ENCODE results near the gene ZNF662. TPM values are rescaled to one million over a fixed set of nuclear protein-coding genes. Genes with fewer than 3 reads are reported as not detected.

The ZNF662 gene
- total and polyA plus RNA-seq, 2 of the 8 experiments (the other 6 are each of a cell fraction or from before 2014, with no cell fraction given): 0.03 TPM; not detected in 1

DNA sequence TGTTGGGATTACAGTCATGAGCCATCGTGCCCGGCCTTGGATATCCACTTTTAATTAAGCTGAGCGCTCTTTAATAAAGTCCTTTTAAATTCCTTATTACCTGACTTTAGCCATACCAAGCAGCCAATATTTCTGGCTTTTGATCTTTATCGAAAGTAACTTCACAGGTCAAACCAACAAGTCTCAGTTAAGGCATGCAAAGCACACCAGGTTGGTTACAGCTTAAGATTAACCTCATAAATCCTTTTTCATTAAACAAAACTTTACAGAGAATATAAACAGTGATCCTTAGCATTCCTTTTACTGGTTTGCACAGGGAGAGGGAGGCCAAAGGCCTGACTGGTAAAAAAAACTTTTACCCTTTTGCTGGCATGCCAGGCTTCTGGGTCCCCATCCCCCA lies 17.7 kb downstream of the ZNF662 start:
- Histone ChIP-seq H2AFZ (ENCODE audit: low read length) (no peak overlapping the region), H4K5ac (ENCODE audit: insufficient read length, low read depth, low read length) (no peak overlapping the region), H2BK5ac (ENCODE audit: low read depth, low read length) (no peak overlapping the region), H2BK12ac (ENCODE audit: low read depth, low read length) (no peak overlapping the region), H2BK20ac (ENCODE audit: low read length) (no peak overlapping the region), H3K79me1 (ENCODE audit: low read depth, low read length) (no peaks in the 10 kb centered on the region), H4K20me1 (replicated peaks in 1 of 2; ENCODE audit: control insufficient read depth in 1 of 2, insufficient read depth in 2 of 2, low read length in 2 of 2) (no peaks in the 10 kb centered on the region), H3K9ac (replicated peaks in 1 of 4; ENCODE audit: extremely low read depth in 1 of 4, low read depth in 3 of 4, low read length in 3 of 4) (no peak overlapping the region), H3K36me3 (ENCODE audit: control insufficient read depth in 2 of 4, insufficient read depth in 4 of 4, low read length in 3 of 4) (no peaks in the 10 kb centered on the region), H4K91ac (replicated peaks; ENCODE audit: insufficient read length, low read length) (no peak overlapping the region), H3K4ac (replicated peaks; ENCODE audit: insufficient read length, low read depth, low read length) (no peak overlapping the region), H3K4me1 (replicated peaks in 1 of 4; ENCODE audit: control insufficient read depth in 3 of 4, insufficient read depth in 4 of 4, low read length in 3 of 4) (no peaks in the 10 kb centered on the region), H3K18ac (ENCODE audit: extremely low read depth, low read length) (no peak overlapping the region), H3K4me3 (ENCODE audit: extremely low read depth in 1 of 4, insufficient read depth in 2 of 4, low read depth in 3 of 4, low read length in 4 of 4) (no peak overlapping the region), H2AK5ac (ENCODE audit: low read depth, low read length) (no peak overlapping the region), H3K4me2 (ENCODE audit: insufficient read depth in 1 of 2, low read depth in 2 of 2, low read length in 2 of 2) (no peak overlapping the region), H2BK120ac (replicated peaks; ENCODE audit: low read depth, low read length) (no peak overlapping the region), H3K79me2 (ENCODE audit: control insufficient read depth in 1 of 2, insufficient read depth in 2 of 2, low read length in 2 of 2) (no peaks in the 10 kb centered on the region), H3K14ac (ENCODE audit: insufficient read length) (no peak overlapping the region), H3K23me2 (ENCODE audit: low read depth, low read length) (no peaks in the 10 kb centered on the region), H3K9me3 (ENCODE audit: insufficient read depth in 2 of 2, low read depth in 1 of 2, low read length in 1 of 2) (no peaks in the 10 kb centered on the region; a peak in 1 of 4 replicates), H3K27me3 (replicated peaks in 1 of 4; ENCODE audit: control insufficient read depth in 3 of 4, extremely low read depth in 1 of 4, insufficient read depth in 3 of 4, low read length in 3 of 4) (no peaks in the 10 kb centered on the region), H3K27ac (ENCODE audit: low read depth, low read length) (no peak overlapping the region), H4K8ac (ENCODE audit: extremely low read depth, insufficient read depth, low read length) (no peak overlapping the region), H3K56ac (replicated peaks; ENCODE audit: insufficient read length, low read depth, low read length) (no peak overlapping the region), H3K23ac (ENCODE audit: insufficient read length) (no peak overlapping the region), H2BK15ac (ENCODE audit: low read length) (no peak overlapping the region)
- ChIA-PET CTCF (ENCODE audit: partially characterized antibody) (interaction anchor here (1.5 kb wide), 1 partner anchor 38 kb away, joined by 4 read pairs; no protein-coding TSS in a partner anchor), POLR2A (ENCODE audit: partially characterized antibody) (no interaction called here)
- 96% methylated on average over 4 of the region's 4 CpGs; no CpG with 5 or more reads in 1 of the 2 experiments for WGBS, 2 experiments (ENCODE audit: extremely low coverage in 1 of 2, insufficient coverage in 1 of 2, insufficient read length in 1 of 2, insufficient replicate concordance in 2 of 2, low coverage in 1 of 2, low lambda C conversion rate in 2 of 2, missing lambda C conversion rate in 1 of 2)
- no peak for DNase-seq (ENCODE audit: low read depth in 1 of 2, low spot score in 2 of 2)
- FAIRE-seq: no peak
- TF ChIP-seq RBBP5 (IDR thresholded peaks at IDR 0.05; ENCODE audit: borderline replicate concordance, low read depth, low read length): no peak
- TF ChIP-seq POLR2A (IDR thresholded peaks at IDR 0.05; ENCODE audit: control extremely low read depth in 1 of 2, low read depth in 2 of 2, low read length in 2 of 2): no peak
- TF ChIP-seq HDAC2 (IDR thresholded peaks at IDR 0.05; ENCODE audit: borderline replicate concordance in 1 of 2, low read depth in 2 of 2, low read length in 2 of 2): no peak
- no peak for TF ChIP-seq TCF12 (IDR thresholded peaks at IDR 0.05; ENCODE audit: low read depth, low read length)
- TF ChIP-seq CEBPB (IDR thresholded peaks at IDR 0.05; ENCODE audit: low read depth, low read length): no peak
